HUES64 (cell line): ENCODE data around the gene BCAT1.

Experiments used
- H3K27ac ChIP-seq: 2 replicates; pipeline ENCODE4 v1.7.0; 2013; ENCODE audit warnings: low read depth, low read length, inconsistent platforms
- H3K27me3 ChIP-seq: 2 replicates; pipeline ENCODE4 v1.6.1; 2013; ENCODE audit warnings: mild to moderate bottlenecking, low read length; ENCODE audit not compliant: insufficient read depth
- H3K36me3 ChIP-seq: 2 replicates; pipeline ENCODE4 v1.6.1; 2013; ENCODE audit warnings: mild to moderate bottlenecking, low read length; ENCODE audit not compliant: insufficient read depth
- H3K4me1 ChIP-seq: 2 replicates; pipeline ENCODE4 v1.6.1; 2013; ENCODE audit warnings: mild to moderate bottlenecking, low read length, moderate library complexity; ENCODE audit not compliant: insufficient read depth
- H3K4me3 ChIP-seq: 2 replicates; pipeline ENCODE4 v1.5.1; 2013; ENCODE audit warnings: mild to moderate bottlenecking, low read length, moderate library complexity
- H3K9ac ChIP-seq: 2 replicates; pipeline ENCODE4 v1.6.1; 2013; ENCODE audit warnings: mild to moderate bottlenecking, low read depth, low read length
- H3K9me3 ChIP-seq: 2 replicates; pipeline ENCODE4 v1.6.1; 2013; ENCODE audit warnings: low read depth, low read length; ENCODE audit not compliant: insufficient read depth
- WGBS: fragments of 150-250, 120-280 bp; methylation state at CpG from one replicate; pipeline ENCODE4 v1.1.7; 2013; ENCODE audit warnings: missing lambda C conversion rate; 5-methylcytosine and 5-hydroxymethylcytosine counted together

BCAT1 gene

DNA sequence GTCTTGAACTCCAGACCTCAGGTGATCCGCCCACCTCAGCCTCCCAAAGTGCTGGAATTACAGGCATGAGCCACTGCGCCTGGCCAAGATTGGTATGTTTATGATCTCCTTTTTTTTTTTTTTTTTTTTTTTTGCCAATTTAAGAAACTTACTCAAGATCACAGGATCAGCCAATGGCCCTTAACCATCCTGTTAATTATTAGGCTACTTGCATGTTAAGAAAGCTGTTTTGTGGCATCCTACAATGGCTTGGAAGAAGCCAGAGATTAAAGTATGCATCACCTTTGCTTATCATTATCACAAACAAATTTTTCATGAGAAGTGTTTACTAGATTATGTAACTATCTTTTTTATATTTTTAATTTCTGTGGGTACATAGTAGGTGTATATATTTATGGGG is 140.2 kb downstream of the BCAT1 start:
- Histone ChIP-seq H3K4me3 (no peak overlapping the region), H3K9ac (no peak overlapping the region), H3K27ac (no peak overlapping the region), H3K36me3 (peaks cover 10% of the 10 kb centered on the region), H3K27me3 (no peaks in the 10 kb centered on the region), H3K9me3 (peaks cover 1% of the 10 kb centered on the region; the same call in 1 of the 2 replicates), H3K4me1 (no peaks in the 10 kb centered on the region)
- WGBS: 100% methylated on average over 1 of the region's 2 CpGs

DNA sequence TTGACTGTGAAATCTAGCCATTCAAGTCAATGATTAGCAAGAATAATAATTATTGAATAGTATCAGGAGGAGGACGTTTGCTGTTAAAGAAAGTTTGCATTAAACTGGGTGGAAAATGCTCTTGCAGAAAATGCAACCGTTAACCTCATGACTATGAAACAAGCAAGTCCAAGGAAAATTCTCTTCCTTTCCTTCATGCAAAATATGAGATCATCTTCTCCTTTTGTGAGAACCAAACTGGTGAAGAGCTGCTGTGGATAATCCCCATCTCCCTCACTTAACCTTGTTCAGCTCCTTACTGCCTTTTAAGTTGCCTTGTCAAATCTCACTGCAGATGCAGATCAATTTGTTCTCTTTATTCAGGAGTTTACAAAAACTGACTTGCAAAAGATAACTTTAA is 142.5 kb downstream of the BCAT1 start:
- no peaks in the 10 kb centered on the region for H3K27me3 ChIP-seq
- H3K9me3 ChIP-seq: peaks cover 14% of the 10 kb centered on the region
- no peak overlapping the region for H3K4me3 ChIP-seq
- no peaks in the 10 kb centered on the region for H3K36me3 ChIP-seq
- WGBS: 93% methylated on average over 2 of the region's 2 CpGs
- H3K4me1 ChIP-seq: no peaks in the 10 kb centered on the region
- no peak overlapping the region for H3K9ac ChIP-seq
- no peak overlapping the region for H3K27ac ChIP-seq

- no peaks in the 10 kb centered on the region for H3K27me3 ChIP-seq
- no peak overlapping the region for H3K9ac ChIP-seq
- H3K9me3 ChIP-seq: peaks cover 14% of the 10 kb centered on the region
- H3K4me3 ChIP-seq: no peak overlapping the region
- no peaks in the 10 kb centered on the region for H3K4me1 ChIP-seq
- H3K36me3 ChIP-seq: no peaks in the 10 kb centered on the region
- H3K27ac ChIP-seq: no peak overlapping the region
- 77% methylated on average over 5 of the region's 5 CpGs for WGBS
Measured at GRCh38 chr12:24803430-24804245, 145.3 kb downstream of the BCAT1 start.

- Histone ChIP-seq H3K27ac (no peak overlapping the region), H3K27me3 (no peaks in the 10 kb centered on the region), H3K4me3 (no peak overlapping the region), H3K9ac (no peak overlapping the region), H3K9me3 (peaks cover 9% of the 10 kb centered on the region), H3K36me3 (no peaks in the 10 kb centered on the region), H3K4me1 (peaks cover 4% of the 10 kb centered on the region; the same call in 1 of the 2 replicates)
Measured at GRCh38 chr12:24798335-24798734, 150.6 kb downstream of the BCAT1 start.

GRCh38 chr12:24797901-24798300 is 151.0 kb downstream of the BCAT1 start:
- Histone ChIP-seq H3K4me3 (no peak overlapping the region), H3K9me3 (peaks cover 5% of the 10 kb centered on the region), H3K4me1 (peaks cover 4% of the 10 kb centered on the region; the same call in 1 of the 2 replicates), H3K9ac (no peak overlapping the region), H3K27me3 (no peaks in the 10 kb centered on the region), H3K27ac (no peak overlapping the region), H3K36me3 (no peaks in the 10 kb centered on the region)
- WGBS: 81% methylated on average over 2 of the region's 2 CpGs

DNA sequence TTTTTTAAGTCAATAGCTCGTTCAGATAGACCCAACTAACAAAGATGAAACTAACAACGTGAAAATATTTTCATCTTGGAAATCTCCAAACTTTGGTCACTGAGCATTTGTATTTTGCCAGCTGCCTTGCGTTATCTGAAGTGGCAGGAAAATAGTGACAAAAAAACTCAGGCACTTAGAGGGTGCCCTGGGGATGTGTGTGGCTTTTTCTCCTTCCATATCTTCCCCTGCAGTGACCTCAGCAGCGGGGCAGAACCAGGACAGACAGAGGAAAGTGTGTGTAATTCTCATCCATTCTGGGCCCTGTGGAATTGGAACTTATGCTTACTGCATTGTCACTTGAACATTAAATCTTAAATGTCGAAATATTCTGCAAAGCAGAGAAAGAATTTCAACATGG is 152.0 kb downstream of the BCAT1 start:
- H3K9me3 ChIP-seq: no peaks in the 10 kb centered on the region
- H3K36me3 ChIP-seq: no peaks in the 10 kb centered on the region
- H3K27ac ChIP-seq: no peak overlapping the region
- H3K4me1 ChIP-seq: peaks cover 4% of the 10 kb centered on the region; the same call in 1 of the 2 replicates
- no peak overlapping the region for H3K9ac ChIP-seq
- 78% methylated on average over 5 of the region's 5 CpGs for WGBS
- no peaks in the 10 kb centered on the region for H3K27me3 ChIP-seq
- no peak overlapping the region for H3K4me3 ChIP-seq

GRCh38 chr12:24795699-24796347 is 153.1 kb downstream of the BCAT1 start:
- 92% methylated on average over 3 of the region's 4 CpGs for WGBS
- no peaks in the 10 kb centered on the region for H3K27me3 ChIP-seq
- no peak overlapping the region for H3K4me3 ChIP-seq
- H3K9ac ChIP-seq: no peak overlapping the region
- no peak overlapping the region for H3K27ac ChIP-seq
- no peaks in the 10 kb centered on the region for H3K36me3 ChIP-seq
- H3K4me1 ChIP-seq: peaks cover 4% of the 10 kb centered on the region; the same call in 1 of the 2 replicates
- no peaks in the 10 kb centered on the region for H3K9me3 ChIP-seq

DNA sequence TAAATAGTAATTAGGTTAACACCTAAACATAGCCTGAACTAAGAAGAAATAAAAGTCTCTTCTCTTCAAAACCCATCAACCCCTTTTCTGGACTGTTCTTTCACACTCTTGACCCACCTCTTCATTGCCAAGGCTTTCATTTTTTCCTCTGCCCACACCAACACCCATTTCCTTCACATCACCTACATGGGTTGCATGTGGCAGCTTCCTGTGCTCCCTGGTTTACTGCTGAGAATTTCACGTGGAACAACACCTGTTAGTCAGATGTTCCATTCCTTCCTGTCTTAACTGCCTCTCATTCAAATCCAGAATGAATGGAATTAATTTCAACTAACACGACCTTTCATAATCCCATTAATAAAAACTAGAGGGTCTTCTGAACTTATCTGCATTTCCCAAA is 157.3 kb downstream of the BCAT1 start:
- 76% methylated on average over 2 of the region's 2 CpGs for WGBS
- H3K9ac ChIP-seq: no peak overlapping the region

DNA sequence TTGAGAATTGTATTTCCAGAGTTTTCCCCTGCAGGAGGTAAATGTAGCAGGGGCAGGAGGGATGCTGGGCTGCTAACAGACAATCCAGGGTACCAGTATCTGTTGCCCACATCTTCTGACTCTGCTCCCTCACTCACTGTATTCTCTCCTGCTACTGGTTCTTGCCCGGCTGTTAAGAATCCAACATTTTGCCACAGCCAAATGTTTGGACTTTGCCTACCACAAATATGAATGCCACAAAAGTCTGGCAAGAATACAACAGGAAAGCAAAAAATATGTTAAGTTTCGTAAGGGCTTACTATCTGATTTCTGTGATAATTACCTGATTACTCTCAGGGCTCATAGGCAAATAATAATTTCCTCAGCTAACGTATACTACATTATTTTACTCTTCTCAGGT is 160.0 kb downstream of the BCAT1 start:
- H3K36me3 ChIP-seq: no peaks in the 10 kb centered on the region
- H3K4me3 ChIP-seq: no peak overlapping the region
- no peak overlapping the region for H3K9ac ChIP-seq
- 95% methylated on average over 3 of the region's 3 CpGs for WGBS
- H3K9me3 ChIP-seq: no peaks in the 10 kb centered on the region
- H3K4me1 ChIP-seq: no peaks in the 10 kb centered on the region
- H3K27me3 ChIP-seq: no peaks in the 10 kb centered on the region
- H3K27ac ChIP-seq: no peak overlapping the region

More for the DNA sequence above, 157.3 kb downstream of the BCAT1 start:
- Histone ChIP-seq H3K36me3 (no peaks in the 10 kb centered on the region), H3K4me3 (no peak overlapping the region), H3K27ac (no peak overlapping the region), H3K9me3 (no peaks in the 10 kb centered on the region), H3K4me1 (no peaks in the 10 kb centered on the region), H3K27me3 (no peaks in the 10 kb centered on the region)

DNA sequence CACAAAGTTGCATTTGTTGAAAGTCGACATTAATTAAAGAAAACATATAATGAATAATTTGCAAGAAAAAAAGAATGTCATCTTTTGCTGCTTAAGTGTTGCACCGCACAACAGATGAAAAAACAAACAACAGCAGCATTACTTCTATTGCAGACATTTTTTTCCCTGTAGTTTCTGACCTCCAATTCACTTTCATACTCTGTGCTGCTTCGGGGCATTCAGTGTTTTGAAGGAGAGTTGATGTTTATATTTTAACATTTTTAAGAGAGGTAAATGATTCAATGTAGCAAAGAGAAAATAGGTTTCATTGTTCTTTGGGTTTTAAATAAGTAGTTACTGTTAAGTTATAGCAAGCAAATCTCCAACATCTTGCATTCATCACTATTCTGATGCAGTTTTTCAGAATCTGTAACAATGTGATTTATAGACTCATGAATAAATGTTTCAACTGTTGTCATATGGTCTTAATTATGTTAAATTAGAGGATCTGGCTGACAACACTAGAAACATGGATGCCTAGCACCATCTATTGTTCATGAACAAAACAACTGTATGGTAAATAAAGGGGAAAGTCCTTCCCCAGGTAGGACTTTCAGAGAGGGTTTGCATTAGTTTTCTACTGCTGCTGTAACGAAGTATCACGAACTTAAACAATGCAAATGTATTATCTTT is 168.1 kb downstream of the BCAT1 start:
- H3K27me3 ChIP-seq: no peaks in the 10 kb centered on the region
- WGBS: 85% methylated on average over 4 of the region's 5 CpGs
- no peaks in the 10 kb centered on the region for H3K9me3 ChIP-seq
- H3K9ac ChIP-seq: no peak overlapping the region
- no peaks in the 10 kb centered on the region for H3K36me3 ChIP-seq
- no peaks in the 10 kb centered on the region for H3K4me1 ChIP-seq
- no peak overlapping the region for H3K4me3 ChIP-seq
- no peak overlapping the region for H3K27ac ChIP-seq
